Tongue (tissue), 2 donors: ENCODE results near the gene ATP6V1G2. TPM values are rescaled to one million over a fixed set of nuclear protein-coding genes. Genes with fewer than 3 reads are reported as not detected.

Experiments
- DNase-seq: peaks from one replicate; pipeline ENCODE4 v3.0.0-alpha.2; 2015
- total RNA-seq: library from RNA; depleted of rRNA; stranded (reverse); fragments of >200 nt; gene quantifications from one replicate; pipeline ENCODE4 v1.2.3, GENCODE V29; 2014

The ATP6V1G2 gene
- total RNA-seq, 1 donor from 2014 or later: 1.3 TPM

DNA sequence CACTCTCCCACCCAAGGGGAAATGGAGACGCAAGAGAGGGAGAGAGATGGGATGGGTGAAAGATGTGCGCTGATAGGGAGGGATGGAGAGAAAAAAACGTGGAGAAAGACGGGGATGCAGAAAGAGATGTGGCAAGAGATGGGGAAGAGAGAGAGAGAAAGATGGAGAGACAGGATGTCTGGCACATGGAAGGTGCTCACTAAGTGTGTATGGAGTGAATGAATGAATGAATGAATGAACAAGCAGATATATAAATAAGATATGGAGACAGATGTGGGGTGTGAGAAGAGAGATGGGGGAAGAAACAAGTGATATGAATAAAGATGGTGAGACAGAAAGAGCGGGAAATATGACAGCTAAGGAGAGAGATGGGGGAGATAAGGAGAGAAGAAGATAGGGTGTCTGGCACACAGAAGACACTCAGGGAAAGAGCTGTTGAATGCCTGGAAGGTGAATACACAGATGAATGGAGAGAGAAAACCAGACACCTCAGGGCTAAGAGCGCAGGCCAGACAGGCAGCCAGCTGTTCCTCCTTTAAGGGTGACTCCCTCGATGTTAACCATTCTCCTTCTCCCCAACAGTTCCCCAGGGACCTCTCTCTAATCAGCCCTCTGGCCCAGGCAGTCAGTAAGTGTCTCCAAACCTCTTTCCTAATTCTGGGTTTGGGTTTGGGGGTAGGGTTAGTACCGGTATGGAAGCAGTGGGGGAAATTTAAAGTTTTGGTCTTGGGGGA, 29.7 kb upstream of the ATP6V1G2 start:
- DNase-seq: no peak

DNA sequence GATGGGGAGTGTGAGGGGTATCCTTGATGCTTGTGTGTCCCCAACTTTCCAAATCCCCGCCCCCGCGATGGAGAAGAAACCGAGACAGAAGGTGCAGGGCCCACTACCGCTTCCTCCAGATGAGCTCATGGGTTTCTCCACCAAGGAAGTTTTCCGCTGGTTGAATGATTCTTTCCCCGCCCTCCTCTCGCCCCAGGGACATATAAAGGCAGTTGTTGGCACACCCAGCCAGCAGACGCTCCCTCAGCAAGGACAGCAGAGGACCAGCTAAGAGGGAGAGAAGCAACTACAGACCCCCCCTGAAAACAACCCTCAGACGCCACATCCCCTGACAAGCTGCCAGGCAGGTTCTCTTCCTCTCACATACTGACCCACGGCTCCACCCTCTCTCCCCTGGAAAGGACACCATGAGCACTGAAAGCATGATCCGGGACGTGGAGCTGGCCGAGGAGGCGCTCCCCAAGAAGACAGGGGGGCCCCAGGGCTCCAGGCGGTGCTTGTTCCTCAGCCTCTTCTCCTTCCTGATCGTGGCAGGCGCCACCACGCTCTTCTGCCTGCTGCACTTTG, 29.0 kb upstream of the ATP6V1G2 start, which contains the start of gene TNF:
Gene TNF, plus strand, starts transcription at position 231 of the 567 bp plus-strand sequence. Its CDS starts 177 bp downstream, at position 408.
- peak; percentile 28 for DNase-seq

DNA sequence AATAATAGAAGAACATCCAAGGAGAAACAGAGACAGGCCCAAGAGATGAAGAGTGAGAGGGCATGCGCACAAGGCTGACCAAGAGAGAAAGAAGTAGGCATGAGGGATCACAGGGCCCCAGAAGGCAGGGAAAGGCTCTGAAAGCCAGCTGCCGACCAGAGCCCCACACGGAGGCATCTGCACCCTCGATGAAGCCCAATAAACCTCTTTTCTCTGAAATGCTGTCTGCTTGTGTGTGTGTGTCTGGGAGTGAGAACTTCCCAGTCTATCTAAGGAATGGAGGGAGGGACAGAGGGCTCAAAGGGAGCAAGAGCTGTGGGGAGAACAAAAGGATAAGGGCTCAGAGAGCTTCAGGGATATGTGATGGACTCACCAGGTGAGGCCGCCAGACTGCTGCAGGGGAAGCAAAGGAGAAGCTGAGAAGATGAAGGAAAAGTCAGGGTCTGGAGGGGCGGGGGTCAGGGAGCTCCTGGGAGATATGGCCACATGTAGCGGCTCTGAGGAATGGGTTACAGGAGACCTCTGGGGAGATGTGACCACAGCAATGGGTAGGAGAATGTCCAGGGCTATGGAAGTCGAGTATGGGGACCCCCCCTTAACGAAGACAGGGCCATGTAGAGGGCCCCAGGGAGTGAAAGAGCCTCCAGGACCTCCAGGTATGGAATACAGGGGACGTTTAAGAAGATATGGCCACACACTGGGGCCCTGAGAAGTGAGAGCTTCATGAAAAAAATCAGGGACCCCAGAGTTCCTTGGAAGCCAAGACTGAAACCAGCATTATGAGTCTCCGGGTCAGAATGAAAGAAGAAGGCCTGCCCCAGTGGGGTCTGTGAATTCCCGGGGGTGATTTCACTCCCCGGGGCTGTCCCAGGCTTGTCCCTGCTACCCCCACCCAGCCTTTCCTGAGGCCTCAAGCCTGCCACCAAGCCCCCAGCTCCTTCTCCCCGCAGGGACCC, 28.0 kb upstream of the ATP6V1G2 start:
- no peak for DNase-seq

DNA sequence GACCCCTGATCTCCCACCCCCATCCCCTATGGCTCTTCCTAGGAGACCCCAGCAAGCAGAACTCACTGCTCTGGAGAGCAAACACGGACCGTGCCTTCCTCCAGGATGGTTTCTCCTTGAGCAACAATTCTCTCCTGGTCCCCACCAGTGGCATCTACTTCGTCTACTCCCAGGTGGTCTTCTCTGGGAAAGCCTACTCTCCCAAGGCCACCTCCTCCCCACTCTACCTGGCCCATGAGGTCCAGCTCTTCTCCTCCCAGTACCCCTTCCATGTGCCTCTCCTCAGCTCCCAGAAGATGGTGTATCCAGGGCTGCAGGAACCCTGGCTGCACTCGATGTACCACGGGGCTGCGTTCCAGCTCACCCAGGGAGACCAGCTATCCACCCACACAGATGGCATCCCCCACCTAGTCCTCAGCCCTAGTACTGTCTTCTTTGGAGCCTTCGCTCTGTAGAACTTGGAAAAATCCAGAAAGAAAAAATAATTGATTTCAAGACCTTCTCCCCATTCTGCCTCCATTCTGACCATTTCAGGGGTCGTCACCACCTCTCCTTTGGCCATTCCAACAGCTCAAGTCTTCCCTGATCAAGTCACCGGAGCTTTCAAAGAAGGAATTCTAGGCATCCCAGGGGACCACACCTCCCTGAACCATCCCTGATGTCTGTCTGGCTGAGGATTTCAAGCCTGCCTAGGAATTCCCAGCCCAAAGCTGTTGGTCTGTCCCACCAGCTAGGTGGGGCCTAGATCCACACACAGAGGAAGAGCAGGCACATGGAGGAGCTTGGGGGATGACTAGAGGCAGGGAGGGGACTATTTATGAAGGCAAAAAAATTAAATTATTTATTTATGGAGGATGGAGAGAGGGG, 27.1 kb upstream of the ATP6V1G2 start:
- DNase-seq: no peak

DNA sequence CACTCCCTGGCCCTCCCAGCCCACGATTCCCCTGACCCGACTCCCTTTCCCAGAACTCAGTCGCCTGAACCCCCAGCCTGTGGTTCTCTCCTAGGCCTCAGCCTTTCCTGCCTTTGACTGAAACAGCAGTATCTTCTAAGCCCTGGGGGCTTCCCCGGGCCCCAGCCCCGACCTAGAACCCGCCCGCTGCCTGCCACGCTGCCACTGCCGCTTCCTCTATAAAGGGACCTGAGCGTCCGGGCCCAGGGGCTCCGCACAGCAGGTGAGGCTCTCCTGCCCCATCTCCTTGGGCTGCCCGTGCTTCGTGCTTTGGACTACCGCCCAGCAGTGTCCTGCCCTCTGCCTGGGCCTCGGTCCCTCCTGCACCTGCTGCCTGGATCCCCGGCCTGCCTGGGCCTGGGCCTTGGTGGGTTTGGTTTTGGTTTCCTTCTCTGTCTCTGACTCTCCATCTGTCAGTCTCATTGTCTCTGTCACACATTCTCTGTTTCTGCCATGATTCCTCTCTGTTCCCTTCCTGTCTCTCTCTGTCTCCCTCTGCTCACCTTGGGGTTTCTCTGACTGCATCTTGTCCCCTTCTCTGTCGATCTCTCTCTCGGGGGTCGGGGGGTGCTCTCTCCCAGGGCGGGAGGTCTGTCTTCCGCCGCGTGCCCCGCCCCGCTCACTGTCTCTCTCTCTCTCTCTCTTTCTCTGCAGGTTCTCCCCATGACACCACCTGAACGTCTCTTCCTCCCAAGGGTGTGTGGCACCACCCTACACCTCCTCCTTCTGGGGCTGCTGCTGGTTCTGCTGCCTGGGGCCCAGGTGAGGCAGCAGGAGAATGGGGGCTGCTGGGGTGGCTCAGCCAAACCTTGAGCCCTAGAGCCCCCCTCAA, 25.9 kb upstream of the ATP6V1G2 start, which contains the start of gene LTA:
Gene LTA, plus strand, starts transcription at position 249 of the 871 bp plus-strand sequence. Its CDS starts 454 bp downstream, at position 703.
- no peak for DNase-seq

DNA sequence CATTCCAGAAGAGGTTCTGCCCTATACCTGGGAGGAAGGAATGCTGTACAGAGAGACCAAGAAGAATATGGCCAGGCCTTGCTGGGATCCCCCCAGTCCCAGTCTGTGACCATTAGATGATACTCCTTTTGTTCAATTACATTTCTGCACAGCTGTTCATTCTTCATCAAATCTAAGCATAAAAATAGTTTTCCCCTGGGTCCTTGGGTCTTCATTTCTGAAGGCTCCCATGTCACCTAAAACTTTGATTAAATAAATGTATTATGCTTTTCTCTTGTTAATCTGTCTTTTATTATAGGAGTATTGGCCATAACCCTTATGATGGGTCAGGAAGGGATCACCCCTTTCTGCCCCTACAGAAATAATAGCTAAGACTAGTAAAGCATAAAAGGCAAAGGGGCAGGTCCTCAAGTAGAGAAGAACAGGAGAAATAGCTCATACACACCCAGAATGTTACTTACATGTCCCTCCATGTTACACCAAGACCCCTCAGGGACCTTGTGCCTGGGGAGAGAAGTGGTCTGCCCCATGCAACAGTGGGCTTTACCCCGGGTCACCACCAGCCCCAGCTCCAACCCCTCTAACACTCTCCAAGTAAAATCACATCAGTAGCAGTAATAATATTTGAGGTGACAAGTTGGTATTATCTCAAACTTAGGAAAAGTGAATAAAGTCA, 23.6 kb upstream of the ATP6V1G2 start:
- DNase-seq: no peak

DNA sequence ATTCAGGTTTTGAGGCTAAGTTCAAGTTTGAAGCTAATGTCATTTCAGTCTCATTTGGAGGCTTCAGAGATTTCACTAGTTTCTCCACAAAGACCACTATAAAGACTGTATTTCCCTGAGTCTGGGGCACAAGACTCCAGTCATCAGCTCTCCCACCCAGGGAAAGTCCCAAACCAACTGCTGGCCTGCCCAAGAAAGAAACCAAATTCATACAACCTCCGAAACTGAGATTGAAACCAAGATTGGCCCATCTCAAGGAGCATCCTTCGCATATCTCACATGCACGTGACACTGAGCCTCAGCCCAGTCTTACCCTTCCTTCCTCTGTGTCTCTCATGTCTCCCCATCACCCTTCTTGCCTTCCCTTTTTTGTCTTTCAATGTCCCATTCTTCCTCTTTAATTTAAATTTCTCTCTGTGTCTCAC, 22.1 kb upstream of the ATP6V1G2 start:
- DNase-seq: no peak

DNA sequence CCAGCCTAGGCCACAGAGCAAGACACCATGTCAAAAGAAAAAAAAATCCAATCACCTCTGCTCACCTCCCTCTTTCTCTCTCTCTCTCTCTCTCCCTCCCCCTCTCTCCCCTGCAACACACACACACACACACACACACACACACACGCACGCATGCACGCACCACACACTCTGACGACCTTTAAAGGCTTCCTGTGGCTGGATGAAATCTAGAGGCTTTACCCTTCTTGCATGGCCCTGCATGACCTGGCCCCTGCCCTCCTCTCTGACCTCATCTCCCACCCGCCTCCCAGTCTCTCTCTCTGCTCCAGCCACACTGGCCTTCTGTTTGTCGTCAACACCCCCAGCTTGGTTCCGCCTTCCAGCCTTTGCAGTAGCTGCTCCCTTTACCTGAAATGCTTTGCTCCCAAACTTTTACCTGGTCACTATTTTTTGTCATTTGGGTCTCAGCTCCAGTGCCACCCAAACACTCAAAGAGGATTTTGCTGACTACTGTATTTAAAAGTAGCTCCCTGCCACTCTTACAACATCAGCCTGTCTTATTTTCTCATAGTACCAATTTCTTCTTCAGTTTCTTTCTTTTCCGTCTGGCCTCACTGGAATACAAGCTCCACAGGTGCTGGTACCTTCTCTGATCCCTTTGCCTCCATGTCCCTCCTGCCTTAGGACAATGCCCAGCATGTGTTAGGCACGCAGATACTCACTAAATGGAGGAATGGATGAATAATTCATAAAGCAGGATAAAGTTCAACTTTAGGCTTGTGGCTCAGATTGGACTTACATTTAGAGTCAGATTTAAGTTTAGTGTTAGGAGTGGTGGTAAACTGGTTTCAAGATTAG, 21.3 kb upstream of the ATP6V1G2 start:
- no peak for DNase-seq

DNA sequence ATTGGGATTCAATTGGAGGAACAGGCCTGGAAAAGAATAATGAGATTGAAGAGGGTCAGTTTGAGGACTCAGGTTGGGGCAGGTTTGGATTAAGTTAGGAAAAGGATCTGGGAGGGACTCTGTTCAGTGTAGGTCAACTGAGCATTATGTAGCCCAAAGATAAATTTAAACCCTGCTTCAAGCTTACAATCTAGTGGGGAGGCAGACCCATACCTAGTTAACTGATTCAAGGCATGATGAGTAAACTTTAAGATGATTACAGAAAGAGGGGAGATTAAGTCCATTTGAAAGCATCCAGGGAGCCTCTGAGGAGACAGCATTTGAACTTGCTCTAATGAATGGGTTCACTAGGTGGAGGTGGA, 14.3 kb upstream of the ATP6V1G2 start:
- no peak for DNase-seq

DNA sequence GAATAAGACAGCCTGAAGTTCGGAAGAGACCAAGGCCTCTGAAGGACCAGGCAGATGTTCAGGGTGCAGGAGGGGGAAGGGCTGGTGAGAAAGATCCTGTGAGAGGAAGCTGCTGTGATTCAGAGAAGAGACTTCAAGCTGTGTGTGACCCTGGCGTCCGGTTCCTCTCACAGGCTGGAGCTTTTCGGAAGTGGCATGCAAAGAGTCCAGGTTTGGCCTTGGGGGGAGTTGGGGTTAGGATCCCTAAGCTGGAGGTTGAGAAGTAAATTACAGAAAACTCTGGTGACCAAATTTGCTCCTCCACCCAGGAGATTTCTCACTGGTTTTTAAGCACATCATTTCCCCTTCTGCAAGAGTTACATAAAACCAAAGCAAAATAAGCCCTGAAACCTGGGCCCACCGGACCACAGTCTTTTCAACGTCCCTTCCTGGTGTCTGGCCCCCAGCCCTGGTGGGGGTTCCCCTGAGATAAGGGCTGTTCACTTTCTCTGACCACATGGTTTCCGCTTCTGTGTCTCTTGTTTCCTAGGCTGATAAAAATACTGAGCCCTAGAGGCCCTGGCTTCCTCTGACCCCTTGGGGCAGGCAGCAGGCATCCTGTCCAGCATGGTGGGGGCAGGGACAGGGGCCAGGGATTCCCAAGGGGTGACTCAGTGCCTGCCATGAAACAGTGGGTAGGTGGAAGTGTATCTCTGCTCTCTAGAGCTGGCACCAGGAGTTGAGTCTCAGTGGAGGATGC, 13.7 kb upstream of the ATP6V1G2 start:
- no peak for DNase-seq

DNA sequence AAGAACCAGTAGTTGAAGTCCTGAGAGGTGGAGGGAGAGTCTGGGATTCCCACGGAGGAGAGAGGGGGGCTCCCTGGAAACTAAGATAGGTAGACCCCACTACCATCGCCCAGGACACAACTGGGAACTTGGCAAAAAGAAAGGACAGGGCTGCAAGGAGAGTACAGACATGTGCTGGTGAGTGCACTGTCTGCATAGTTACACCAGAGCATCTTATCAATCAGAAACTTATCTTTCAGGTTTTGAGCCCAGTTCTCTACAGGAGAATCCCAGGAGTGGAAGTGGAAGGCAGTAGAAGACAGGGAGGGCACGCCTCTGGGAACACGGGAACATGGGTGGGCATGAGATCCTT, 13.2 kb upstream of the ATP6V1G2 start:
- no peak for DNase-seq

DNA sequence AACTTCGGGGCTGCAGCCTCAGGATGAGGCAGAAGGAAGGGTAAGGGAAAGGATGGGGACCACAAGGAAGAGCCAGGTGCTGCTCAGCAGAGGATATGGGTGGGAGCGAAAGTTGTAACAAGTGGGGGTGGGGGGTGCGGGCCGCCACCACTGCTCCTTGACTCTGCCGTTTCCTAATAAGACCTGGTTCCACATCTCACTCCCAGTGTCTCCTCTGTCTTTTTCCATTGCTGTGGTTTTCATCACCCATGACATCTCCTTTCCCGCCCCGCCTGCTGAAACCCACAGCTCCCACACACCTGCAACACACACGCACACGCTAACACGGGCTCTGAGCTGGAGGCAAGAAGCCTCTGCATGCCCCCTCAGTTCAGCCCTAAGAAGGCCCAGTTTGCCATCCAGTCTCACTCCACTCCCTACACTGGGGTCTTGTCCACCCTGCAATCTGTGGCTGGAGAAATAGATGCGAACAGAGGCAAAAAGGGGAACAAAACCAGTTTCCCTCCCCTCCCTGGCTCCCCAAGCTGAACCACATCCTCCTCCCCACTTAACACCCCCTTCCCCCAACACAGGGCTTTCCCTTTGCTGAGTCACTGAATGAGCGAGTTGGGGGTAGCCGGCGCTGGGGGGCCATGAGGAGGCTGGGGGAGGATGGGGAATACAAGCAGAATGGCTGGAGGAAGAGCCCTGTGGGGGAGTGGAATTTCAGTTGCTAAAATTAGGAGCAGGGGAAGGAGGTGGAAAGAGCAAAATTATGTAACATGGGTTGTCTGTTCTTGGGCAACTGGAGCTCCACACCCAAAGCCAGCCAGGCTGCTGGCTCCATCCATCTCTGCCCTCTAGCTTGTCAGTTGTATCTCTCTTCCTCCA, 12.5 kb upstream of the ATP6V1G2 start:
- DNase-seq: peak; percentile 18

DNA sequence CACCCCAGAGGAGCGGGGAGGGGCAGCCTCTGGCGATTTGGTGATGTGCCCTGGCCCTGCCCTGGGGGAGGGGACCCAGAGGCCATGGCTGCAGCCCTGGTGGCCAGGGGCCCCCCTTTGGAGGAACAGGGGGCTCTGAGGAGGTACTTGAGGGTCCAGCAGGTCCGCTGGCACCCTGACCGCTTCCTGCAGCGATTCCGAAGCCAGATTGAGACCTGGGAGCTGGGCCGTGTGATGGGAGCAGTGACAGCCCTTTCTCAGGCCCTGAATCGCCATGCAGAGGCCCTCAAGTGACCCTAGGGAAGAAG, 11.9 kb upstream of the ATP6V1G2 start:
- no peak for DNase-seq

DNA sequence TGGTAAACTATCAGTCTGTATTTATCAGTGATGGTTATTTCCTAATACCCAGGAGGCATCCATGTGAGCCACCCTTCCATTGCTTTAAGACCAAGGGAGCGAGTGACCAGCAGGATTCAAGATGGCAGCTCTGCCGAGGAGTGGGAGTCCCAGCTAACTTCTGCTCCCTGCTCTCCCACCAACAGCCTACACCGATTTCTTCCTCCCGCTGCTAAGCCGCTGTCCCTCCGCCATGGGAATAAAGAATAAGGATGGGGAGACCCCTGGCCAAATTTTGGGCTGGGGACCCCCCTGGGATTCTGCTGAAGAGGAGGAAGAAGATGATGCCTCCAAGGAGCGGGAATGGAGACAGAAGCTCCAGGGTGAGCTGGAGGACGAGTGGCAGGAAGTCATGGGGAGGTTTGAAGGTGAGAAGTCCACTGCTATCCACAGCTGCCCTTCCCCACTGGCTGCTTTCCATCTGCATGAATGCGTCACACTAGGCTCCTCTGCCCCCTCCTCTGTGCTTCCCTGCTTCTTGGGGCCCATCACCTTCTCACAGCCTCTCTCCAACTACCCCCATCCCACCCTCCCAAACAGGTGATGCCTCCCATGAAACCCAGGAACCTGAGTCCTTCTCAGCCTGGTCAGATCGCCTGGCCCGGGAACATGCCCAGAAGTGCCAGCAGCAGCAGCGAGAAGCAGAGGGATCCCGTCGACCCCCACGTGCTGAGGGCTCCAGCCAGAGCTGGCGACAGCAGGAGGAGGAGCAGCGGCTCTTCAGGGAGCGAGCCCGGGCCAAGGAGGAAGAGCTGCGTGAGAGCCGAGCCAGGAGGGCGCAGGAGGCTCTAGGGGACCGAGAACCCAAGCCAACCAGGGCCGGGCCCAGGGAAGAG, 11.3 kb upstream of the ATP6V1G2 start:
- no peak for DNase-seq

DNA sequence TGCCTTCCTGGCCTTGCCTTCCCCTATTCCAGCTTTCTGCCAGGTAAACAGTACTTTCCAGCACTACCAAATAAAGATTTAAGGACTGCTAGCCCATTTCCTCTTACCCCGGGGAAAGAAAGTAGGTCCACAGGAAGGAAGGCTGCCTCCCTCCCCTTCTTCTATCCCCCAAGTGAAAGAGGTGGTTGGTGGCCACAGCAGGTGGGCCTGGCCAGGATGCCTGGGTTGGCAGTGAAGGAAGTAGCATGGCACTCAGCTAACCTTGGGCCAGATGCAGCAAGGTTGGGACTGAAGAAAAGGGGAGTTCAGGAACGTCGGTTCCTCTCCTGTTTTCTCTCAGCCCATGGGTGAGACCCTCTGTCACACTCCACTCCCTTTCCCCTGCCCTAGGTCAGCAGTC, 9.9 kb upstream of the ATP6V1G2 start:
- DNase-seq: no peak

DNA sequence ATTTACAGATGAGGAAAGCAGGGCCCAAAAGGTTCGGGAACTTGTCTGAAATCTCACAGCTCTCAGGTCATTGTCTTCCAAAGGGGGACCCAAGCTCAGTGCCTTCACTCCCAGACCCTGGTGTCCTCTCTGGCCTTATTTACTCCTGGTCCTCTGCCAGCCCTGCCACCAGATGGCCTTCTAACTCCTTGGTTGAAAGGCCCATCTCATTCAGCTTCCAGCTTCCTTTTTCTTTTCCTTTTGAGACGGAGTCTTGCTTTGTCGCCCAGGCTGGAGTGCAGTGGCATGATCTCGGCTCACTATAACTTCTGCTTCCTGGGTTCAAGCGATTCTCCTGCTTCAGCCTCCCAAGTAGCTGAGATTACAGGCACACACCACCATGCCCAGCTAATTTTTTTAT, 5.0 kb upstream of the ATP6V1G2 start:
- DNase-seq: peak; percentile 34

DNA sequence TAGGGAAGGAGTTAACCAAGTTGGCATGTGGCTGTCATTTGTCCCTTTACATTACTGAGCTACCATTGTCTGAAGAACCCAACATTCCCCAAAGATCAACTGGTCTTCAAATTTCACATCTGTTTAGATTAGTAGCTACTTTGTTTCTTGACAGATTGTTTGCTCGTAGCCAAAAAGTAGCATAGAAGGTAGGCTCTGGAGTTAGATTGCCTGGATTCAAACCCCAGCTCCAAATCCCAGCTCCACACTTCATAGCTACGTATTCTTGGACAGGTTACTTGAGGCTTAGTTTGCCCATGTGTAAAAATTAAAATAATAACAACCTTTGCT, 2.1 kb upstream of the ATP6V1G2 start:
- no peak for DNase-seq
